HL-60 (cell line): ENCODE data around the gene SCART1.

Experiments
- DNase-seq, 2 experiments: peaks; one replicate each; pipeline ENCODE4 v3.0.0-alpha.2; 2010 to 2020; ENCODE audit warnings: low read depth in 1 of 2, low spot score in 1 of 2
- H3K27ac ChIP-seq: fragments of 250-450 bp; sonication (Bioruptor Pico); replicated peaks from 2 replicates; pipeline ENCODE4 v1.5.1; 2020; ENCODE audit warnings: mild to moderate bottlenecking, moderate library complexity
- H3K27me3 ChIP-seq: fragments of 250-450 bp; sonication (Bioruptor Pico); 2 replicates; pipeline ENCODE4 v1.5.1; 2021; ENCODE audit warnings: mild to moderate bottlenecking, moderate library complexity; ENCODE audit not compliant: insufficient read depth, poor library complexity, severe bottlenecking
- H3K4me3 ChIP-seq: replicated peaks from 2 replicates; pipeline ENCODE4 v1.5.1; 2011; ENCODE audit warnings: mild to moderate bottlenecking, control low read depth, low read length; ENCODE audit not compliant: insufficient read depth
- GABPA ChIP-seq: IDR thresholded peaks from 2 replicates; pipeline ENCODE4 v1.6.1; 2012; ENCODE audit warnings: low read depth
- POLR2AphosphoS5 ChIP-seq: IDR thresholded peaks from 2 replicates; pipeline ENCODE4 v1.6.1; 2012; ENCODE audit warnings: low read depth
- SPI1 ChIP-seq: IDR thresholded peaks from 2 replicates; pipeline ENCODE4 v1.6.1; 2012; ENCODE audit warnings: low read depth, mild to moderate bottlenecking, borderline replicate concordance
- TF ChIP-seq, protein P1 (sequence below): IDR thresholded peaks from 2 replicates; pipeline ENCODE4 v1.6.1; 2012; ENCODE audit warnings: low read depth; ENCODE audit not compliant: insufficient replicate concordance
- TF ChIP-seq, protein P2 (sequence below): IDR thresholded peaks from one replicate; pipeline ENCODE4 v1.5.1; 2011; ENCODE audit warnings: low read length, control low read depth, inconsistent platforms; ENCODE audit not compliant: insufficient read depth

Gene SCART1

GRCh38 chr10:133474665-133475424, 21.1 kb downstream of the SCART1 start:
- Histone ChIP-seq H3K4me3 (no peak overlapping the region), H3K27ac (no peak overlapping the region), H3K27me3 (no peaks in the 10 kb centered on the region)
- TF ChIP-seq POLR2AphosphoS5, result no peak
- TF ChIP-seq SPI1, result no peak
- no peak for TF ChIP-seq GABPA
- TF ChIP-seq, protein P1, sequence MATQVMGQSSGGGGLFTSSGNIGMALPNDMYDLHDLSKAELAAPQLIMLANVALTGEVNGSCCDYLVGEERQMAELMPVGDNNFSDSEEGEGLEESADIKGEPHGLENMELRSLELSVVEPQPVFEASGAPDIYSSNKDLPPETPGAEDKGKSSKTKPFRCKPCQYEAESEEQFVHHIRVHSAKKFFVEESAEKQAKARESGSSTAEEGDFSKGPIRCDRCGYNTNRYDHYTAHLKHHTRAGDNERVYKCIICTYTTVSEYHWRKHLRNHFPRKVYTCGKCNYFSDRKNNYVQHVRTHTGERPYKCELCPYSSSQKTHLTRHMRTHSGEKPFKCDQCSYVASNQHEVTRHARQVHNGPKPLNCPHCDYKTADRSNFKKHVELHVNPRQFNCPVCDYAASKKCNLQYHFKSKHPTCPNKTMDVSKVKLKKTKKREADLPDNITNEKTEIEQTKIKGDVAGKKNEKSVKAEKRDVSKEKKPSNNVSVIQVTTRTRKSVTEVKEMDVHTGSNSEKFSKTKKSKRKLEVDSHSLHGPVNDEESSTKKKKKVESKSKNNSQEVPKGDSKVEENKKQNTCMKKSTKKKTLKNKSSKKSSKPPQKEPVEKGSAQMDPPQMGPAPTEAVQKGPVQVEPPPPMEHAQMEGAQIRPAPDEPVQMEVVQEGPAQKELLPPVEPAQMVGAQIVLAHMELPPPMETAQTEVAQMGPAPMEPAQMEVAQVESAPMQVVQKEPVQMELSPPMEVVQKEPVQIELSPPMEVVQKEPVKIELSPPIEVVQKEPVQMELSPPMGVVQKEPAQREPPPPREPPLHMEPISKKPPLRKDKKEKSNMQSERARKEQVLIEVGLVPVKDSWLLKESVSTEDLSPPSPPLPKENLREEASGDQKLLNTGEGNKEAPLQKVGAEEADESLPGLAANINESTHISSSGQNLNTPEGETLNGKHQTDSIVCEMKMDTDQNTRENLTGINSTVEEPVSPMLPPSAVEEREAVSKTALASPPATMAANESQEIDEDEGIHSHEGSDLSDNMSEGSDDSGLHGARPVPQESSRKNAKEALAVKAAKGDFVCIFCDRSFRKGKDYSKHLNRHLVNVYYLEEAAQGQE, result no peak
- TF ChIP-seq, protein P2, sequence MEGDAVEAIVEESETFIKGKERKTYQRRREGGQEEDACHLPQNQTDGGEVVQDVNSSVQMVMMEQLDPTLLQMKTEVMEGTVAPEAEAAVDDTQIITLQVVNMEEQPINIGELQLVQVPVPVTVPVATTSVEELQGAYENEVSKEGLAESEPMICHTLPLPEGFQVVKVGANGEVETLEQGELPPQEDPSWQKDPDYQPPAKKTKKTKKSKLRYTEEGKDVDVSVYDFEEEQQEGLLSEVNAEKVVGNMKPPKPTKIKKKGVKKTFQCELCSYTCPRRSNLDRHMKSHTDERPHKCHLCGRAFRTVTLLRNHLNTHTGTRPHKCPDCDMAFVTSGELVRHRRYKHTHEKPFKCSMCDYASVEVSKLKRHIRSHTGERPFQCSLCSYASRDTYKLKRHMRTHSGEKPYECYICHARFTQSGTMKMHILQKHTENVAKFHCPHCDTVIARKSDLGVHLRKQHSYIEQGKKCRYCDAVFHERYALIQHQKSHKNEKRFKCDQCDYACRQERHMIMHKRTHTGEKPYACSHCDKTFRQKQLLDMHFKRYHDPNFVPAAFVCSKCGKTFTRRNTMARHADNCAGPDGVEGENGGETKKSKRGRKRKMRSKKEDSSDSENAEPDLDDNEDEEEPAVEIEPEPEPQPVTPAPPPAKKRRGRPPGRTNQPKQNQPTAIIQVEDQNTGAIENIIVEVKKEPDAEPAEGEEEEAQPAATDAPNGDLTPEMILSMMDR, result no peak
- no peak for DNase-seq

DNA sequence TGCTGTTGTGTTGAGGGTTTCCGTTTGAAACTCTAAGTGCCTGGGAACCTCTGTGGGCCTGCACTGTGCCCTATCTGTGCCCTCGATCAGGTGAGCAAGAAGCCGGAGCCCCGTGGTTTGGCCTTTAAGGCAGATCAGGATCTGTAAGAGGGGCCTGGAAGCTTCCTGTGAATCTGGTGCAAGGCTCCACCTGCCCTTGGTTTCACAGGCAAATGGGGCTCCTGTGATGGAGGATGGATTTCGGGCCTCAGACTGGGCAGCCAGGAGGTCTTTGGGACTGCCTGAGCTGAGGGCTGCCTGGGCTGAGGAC, 21.6 kb downstream of the SCART1 start:
- TF ChIP-seq, protein P1, result no peak
- TF ChIP-seq SPI1 (no peak), GABPA (no peak), POLR2AphosphoS5 (no peak)
- TF ChIP-seq, protein P2, result no peak
- no peak for DNase-seq
- H3K27ac ChIP-seq, result no peak overlapping the region

GRCh38 chr10:133475821-133476640, 22.3 kb downstream of the SCART1 start:
- Histone ChIP-seq H3K27ac (no peak overlapping the region), H3K4me3 (no peak overlapping the region), H3K27me3 (no peaks in the 10 kb centered on the region)
- TF ChIP-seq, protein P2, result no peak
- TF ChIP-seq, protein P1, result no peak
- no peak for TF ChIP-seq GABPA
- no peak for TF ChIP-seq SPI1
- no peak for TF ChIP-seq POLR2AphosphoS5
- no peak for DNase-seq

More for the DNA sequence above, 21.6 kb downstream of the SCART1 start:
- H3K4me3 ChIP-seq, result no peak overlapping the region
- H3K27me3 ChIP-seq, result no peaks in the 10 kb centered on the region
